H1 (cell line): ENCODE data around the gene TFCP2L1. TPM values are rescaled to one million over a fixed set of nuclear protein-coding genes. Genes with fewer than 3 reads are reported as not detected.

Experiments
- CHD1 ChIP-seq: IDR thresholded peaks from 2 replicates; pipeline ENCODE4 v1.6.1; 2012; ENCODE audit warnings: low read depth, low read length, improper control_type of control experiment
- CHD2 ChIP-seq: IDR thresholded peaks from 2 replicates; pipeline ENCODE4 v1.6.1; 2012; ENCODE audit warnings: low read length, improper control_type of control experiment
- POLR2AphosphoS5 ChIP-seq: IDR thresholded peaks from 2 replicates; pipeline ENCODE4 v1.6.1; 2011; ENCODE audit warnings: low read depth, low read length
- TAF1 ChIP-seq: IDR thresholded peaks from 2 replicates; pipeline ENCODE4 v1.6.1; 2011; ENCODE audit warnings: mild to moderate bottlenecking, low read depth, low read length
- polyA plus RNA-seq, 7 experiments: library from polyadenylated mRNA; depleted of rRNA in 3 of 7; stranded (reverse) in 5 of 7; unstranded in 2 of 7; fragments of >200 nt in 5 of 7; fragments of 200-250 nt in 2 of 7; gene quantifications; 1 replicate in 5 of 7; 2 replicates in 1 of 7; 4 replicates in 1 of 7; pipeline versions ENCODE4 v1.2.1 to v1.2.3, GENCODE V29; 2011 to 2013; ENCODE audit warnings: missing spikeins in 2 of 7, mixed read lengths in 2 of 7
- total RNA-seq: library from RNA; stranded (reverse); fragmentation: NEBNext Ultra II Directional; extraction: Animal tissue kit (Norgen Biotek cat#: 25700); gene quantifications from 2 replicates; pipeline ENCODE4 v1.2.1, GENCODE V29; 2021

TFCP2L1 gene
- total and polyA plus RNA-seq, 2 of the 8 experiments (the other 6 are each of a cell fraction or from before 2014, with no cell fraction given): 1.5 to 3.8 TPM

DNA sequence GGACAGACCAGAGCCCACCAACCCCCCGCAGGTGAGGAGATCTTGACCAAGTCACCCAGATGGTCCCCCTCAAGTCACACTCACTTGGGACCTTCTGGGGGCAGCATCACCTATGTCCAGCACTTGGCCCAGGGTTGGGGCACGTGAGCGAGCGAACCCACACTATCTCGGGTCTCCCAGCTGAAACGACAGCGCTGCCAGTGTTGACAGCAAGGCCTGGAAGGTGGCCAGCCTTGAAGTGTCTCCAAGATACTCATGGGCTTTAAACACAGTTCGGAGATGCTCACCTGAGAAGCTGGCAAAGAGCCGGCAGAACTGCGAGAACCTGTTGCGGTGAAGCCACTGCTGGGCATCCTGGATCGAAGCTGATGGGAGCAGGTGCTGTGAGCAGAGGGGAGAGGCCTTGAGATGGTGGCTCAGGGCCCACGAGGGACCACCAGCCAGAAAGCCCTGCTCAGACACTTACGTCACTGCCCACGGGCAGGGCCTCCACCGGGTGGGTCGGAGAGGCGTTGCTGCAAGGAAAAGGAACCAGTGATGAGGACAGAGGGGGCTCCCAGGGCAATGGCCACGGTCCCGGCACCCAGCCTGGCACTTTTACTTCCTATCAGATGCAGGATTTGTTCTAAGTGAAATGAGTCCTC lies 47.5 kb downstream of the TFCP2L1 start (continued):
- TF ChIP-seq TAF1: no peak
- no peak for TF ChIP-seq POLR2AphosphoS5
- no peak for TF ChIP-seq CHD1
- TF ChIP-seq CHD2: no peak
